ENCODE results near the gene KIAA0930. TPM values are rescaled to one million over a fixed set of nuclear protein-coding genes. Genes with fewer than 3 reads are reported as not detected.

KIAA0930 gene
- polyA plus RNA-seq, 1 donor = 16.4 TPM

GRCh38 chr22:45172881-45173585, 67.7 kb downstream of the KIAA0930 start:
- no peak for DNase-seq

GRCh38 chr22:45171830-45172229, 68.9 kb downstream of the KIAA0930 start:
- DNase-seq = no peak

- DNase-seq = no peak
Measured at GRCh38 chr22:45169591-45170466, 70.9 kb downstream of the KIAA0930 start.

GRCh38 chr22:45166932-45167331, 73.8 kb downstream of the KIAA0930 start:
- no peak for DNase-seq

- DNase-seq = no peak
Measured at GRCh38 chr22:45164270-45165088, 76.2 kb downstream of the KIAA0930 start.

GRCh38 chr22:45163451-45164269, 77.0 kb downstream of the KIAA0930 start, which contains the start of gene NUP50:
TSS of gene NUP50 (plus strand) at chr22:45163925. CDS start at chr22:45168178, 4,253 bp downstream.
- DNase-seq = peak; percentile 98

GRCh38 chr22:45163099-45163450, 77.6 kb downstream of the KIAA0930 start:
- peak; percentile 27 for DNase-seq

GRCh38 chr22:45162531-45162930, 78.2 kb downstream of the KIAA0930 start:
- no peak for DNase-seq

- DNase-seq = no peak
Measured at GRCh38 chr22:45159652-45160462, 80.8 kb downstream of the KIAA0930 start.

- DNase-seq = no peak
Measured at GRCh38 chr22:45157907-45158306, 82.8 kb downstream of the KIAA0930 start.

- DNase-seq = no peak
Measured at GRCh38 chr22:45155050-45155840, 85.4 kb downstream of the KIAA0930 start.

GRCh38 chr22:45154383-45154782, 86.3 kb downstream of the KIAA0930 start:
- DNase-seq = no peak

GRCh38 chr22:45151503-45151902, 89.2 kb downstream of the KIAA0930 start:
- no peak for DNase-seq

GRCh38 chr22:45150139-45150538, 90.6 kb downstream of the KIAA0930 start:
- DNase-seq = no peak

GRCh38 chr22:45149671-45150070, 91.0 kb downstream of the KIAA0930 start:
- DNase-seq = no peak

- no peak for DNase-seq
Measured at GRCh38 chr22:45144916-45145315, 95.8 kb downstream of the KIAA0930 start.

GRCh38 chr22:45142376-45142775, 98.3 kb downstream of the KIAA0930 start:
- DNase-seq = no peak

Data from hindlimb muscle (tissue), 1 donor.